ENCODE results near the gene GGT5. TPM values are rescaled to one million over a fixed set of nuclear protein-coding genes. Genes with fewer than 3 reads are reported as not detected.
"Not testable (repeated sequence)": the region's sequence is repeated elsewhere in the genome, so short reads cannot be mapped to it uniquely, and the experiment has no call there.

GGT5 gene
- total RNA-seq, 1 donor = 0.31 TPM

DNA sequence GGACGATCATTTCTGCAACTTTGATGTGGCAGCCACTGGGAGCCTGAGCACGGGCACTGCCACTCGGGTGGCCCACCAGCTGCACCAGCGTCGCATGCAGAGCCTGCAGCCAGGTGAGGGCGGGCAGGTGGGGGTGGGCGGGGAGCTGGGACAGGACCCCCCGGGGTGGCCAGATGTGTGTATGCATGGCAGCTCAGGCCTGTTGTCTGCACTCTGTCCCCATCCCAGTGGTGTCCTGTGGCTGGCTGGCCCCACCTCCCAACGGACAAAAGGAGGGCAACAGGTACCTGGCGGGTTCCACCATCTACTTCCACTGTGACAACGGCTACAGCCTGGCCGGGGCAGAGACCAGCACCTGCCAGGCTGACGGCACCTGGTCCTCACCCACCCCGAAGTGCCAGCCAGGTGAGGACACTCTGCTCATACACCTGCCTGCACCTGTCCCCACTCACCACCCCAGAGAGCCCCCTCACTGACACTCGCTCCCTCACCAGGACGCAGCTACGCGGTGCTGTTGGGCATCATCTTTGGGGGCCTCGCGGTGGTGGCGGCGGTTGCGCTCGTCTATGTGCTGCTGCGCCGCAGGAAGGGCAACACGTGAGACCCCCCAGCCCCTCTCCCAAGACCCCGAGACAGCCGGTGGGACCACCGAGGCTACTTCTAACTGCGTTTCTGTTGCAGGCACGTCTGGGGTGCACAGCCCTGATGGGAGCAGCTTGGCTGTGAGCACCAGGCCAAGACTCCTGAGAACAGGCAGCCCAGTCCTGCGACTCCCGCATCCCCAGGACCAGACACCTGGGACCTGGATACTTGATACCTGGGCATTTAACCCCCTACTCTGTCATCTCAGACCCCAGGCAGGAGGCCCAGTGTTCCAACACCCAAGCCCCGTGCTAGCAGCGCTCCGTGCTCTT lies 56.9 kb downstream of the GGT5 start:
- no peak overlapping the region for H3K4me3 ChIP-seq (ENCODE audit: low read length)
- H3K27me3 ChIP-seq (ENCODE audit: insufficient read depth, low read length) = no peaks in the 10 kb centered on the region
- no peaks in the 10 kb centered on the region for H3K9me3 ChIP-seq (ENCODE audit: low read depth, low read length)
- no peaks in the 10 kb centered on the region for H3K4me1 ChIP-seq (ENCODE audit: insufficient read depth, low read length)

DNA sequence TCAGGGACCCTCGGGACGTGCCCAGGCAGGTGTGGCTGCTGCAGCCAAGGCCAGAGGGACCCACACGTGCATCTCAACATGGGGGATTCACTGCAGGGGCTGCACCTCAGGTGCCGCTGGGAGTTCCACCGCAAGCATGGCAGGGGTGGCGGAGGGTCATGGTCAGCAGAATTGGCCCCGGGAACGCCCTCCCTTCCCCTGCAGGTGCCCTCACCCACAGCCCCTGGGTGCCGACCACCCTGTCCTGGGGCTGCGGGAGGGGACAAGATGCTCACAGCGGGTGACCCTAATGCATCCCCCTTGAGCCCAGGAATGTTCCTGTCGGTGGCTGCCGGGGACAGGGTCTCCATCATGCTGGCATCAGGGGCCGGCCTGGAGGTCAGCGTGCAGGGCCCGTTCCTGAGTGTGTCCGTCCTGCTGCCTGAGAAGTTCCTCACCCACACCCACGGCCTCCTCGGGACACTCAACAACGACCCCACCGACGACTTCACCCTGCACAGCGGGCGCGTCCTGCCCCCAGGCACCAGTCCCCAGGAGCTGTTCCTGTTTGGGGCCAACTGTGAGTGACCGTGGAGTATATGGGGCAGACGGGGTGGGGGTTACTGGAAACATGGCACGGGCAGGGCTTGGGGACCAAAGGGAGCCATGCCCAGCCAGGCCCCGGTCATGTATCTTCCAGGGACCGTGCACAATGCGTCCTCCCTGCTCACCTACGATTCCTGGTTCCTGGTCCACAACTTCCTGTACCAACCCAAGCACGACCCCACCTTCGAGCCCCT lies 57.8 kb downstream of the GGT5 start:
- H3K4me1 ChIP-seq (ENCODE audit: insufficient read depth, low read length) = no peaks in the 10 kb centered on the region
- H3K27me3 ChIP-seq (ENCODE audit: insufficient read depth, low read length) = no peaks in the 10 kb centered on the region
- H3K4me3 ChIP-seq (ENCODE audit: low read length) = no peak overlapping the region
- no peaks in the 10 kb centered on the region for H3K9me3 ChIP-seq (ENCODE audit: low read depth, low read length)

DNA sequence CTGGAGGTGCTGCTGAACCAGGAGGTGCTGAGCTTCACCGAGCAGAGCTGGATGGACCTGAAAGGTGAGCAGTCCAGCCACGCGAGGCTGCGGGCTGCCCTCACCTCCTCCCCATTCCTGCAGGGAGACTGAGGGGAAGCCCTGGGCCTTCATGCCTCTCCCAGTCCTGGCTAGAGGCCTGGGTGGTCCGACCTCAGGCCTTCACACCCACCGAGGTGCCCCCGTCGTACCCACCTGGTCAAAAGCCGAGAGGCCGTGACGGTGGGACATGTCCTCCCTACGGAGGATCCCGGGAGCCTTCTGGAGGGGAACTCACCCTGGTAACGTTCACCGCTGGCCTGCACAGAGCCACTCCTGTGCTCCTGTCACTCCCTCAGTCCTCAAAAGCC lies 58.5 kb downstream of the GGT5 start:
- H3K9me3 ChIP-seq (ENCODE audit: low read depth, low read length) = no peaks in the 10 kb centered on the region
- H3K4me3 ChIP-seq (ENCODE audit: low read length) = no peak overlapping the region

DNA sequence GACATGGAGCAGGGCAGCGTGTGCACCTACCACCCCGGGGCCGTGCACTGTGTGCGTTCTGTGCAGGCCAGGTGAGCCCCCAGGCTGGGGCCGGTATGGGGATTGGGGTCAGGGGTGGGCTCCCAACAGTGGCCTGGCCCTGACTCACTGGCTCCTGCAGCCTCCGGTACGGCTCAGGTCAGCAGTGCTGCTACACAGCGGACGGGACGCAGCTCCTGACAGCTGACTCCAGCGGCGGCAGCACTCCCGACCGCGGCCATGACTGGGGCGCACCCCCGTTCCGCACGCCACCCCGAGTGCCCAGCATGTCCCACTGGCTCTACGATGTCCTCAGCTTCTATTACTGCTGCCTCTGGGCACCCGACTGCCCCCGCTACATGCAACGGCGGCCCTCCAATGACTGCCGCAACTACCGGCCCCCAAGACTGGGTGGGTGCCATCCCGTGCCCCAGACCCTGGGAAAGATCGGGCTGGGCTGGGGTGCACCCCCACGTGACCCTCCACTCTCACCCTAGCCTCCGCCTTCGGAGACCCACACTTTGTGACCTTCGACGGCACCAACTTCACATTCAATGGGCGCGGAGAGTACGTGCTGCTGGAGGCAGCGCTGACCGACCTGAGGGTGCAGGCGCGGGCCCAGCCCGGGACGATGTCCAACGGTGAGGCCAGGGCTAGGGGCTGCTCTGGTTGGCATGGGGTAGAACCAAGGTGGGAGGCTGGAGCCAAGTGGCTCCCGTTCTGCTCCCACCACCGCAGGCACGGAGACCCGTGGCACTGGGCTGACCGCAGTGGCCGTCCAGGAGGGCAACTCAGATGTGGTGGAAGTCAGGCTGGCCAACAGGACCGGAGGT lies 59.2 kb downstream of the GGT5 start:
- H3K4me1 ChIP-seq (ENCODE audit: insufficient read depth, low read length) = no peaks in the 10 kb centered on the region
- no peak overlapping the region for H3K4me3 ChIP-seq (ENCODE audit: low read length)
- no peaks in the 10 kb centered on the region for H3K27me3 ChIP-seq (ENCODE audit: insufficient read depth, low read length)
- no peaks in the 10 kb centered on the region for H3K9me3 ChIP-seq (ENCODE audit: low read depth, low read length)

More for the DNA sequence above, 58.5 kb downstream of the GGT5 start:
- no peaks in the 10 kb centered on the region for H3K27me3 ChIP-seq (ENCODE audit: insufficient read depth, low read length)
- H3K4me1 ChIP-seq (ENCODE audit: insufficient read depth, low read length) = no peaks in the 10 kb centered on the region

DNA sequence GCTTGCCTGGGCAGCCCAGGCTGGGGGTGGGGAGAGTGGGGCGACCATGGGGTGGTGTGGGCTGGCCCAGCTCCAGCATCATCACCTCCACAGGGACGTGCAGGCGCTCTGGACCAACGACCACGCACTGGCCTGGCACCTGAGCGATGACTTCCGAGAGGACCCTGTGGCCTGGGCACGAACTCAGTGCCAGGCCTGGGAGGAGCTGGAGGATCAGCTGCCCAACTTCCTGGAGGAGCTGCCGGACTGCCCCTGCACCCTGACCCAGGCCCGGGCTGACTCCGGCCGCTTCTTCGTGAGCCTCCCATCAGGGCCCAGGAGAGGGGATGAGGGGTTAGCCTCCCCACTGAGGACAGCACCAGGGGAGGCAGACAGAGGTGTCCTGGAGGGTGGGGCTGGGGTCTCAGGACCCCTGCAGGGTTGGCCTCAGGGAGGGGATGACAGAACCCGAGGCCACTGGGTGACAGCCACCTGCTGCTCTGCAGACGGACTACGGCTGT lies 59.8 kb downstream of the GGT5 start:
- no peaks in the 10 kb centered on the region for H3K9me3 ChIP-seq (ENCODE audit: low read depth, low read length)
- no peaks in the 10 kb centered on the region for H3K27me3 ChIP-seq (ENCODE audit: insufficient read depth, low read length)
- no peak overlapping the region for H3K4me3 ChIP-seq (ENCODE audit: low read length)
- H3K4me1 ChIP-seq (ENCODE audit: insufficient read depth, low read length) = no peaks in the 10 kb centered on the region

DNA sequence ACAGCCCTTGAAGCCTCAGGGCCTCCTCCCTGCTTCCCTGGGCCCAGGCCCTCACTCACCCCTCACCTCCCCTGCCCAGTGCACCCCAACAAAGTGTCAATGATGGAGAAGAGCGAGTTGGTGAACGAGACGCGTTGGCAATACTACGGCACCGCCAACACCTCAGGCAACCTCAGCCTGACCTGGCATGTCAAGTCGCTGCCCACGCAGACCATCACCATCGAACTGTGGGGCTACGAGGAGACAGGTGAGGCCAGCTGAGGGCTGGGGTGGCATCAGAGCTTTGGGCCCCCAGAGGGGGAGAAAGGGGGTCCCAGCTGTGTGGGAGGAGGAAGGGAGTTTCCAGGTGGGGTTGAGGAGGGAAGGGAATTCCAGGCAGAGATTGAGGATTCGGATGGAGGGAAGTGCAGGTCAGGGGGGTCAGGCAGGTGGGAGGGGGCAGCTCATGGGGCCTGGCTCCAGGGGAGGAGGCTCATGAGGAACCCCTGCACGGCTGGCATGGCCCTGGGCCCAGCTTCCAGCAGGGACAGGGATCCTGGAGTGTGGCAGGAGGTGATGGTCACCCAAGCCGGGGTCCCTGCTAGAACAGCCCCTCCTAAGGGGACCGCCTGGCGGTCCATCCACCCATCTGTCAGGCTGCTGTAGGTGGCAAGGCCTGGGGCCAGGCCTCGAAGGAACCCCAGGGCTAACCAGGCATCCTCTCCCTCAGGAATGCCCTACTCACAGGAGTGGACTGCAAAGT lies 60.7 kb downstream of the GGT5 start:
- no peaks in the 10 kb centered on the region for H3K27me3 ChIP-seq (ENCODE audit: insufficient read depth, low read length)
- H3K4me3 ChIP-seq (ENCODE audit: low read length) = no peak overlapping the region

DNA sequence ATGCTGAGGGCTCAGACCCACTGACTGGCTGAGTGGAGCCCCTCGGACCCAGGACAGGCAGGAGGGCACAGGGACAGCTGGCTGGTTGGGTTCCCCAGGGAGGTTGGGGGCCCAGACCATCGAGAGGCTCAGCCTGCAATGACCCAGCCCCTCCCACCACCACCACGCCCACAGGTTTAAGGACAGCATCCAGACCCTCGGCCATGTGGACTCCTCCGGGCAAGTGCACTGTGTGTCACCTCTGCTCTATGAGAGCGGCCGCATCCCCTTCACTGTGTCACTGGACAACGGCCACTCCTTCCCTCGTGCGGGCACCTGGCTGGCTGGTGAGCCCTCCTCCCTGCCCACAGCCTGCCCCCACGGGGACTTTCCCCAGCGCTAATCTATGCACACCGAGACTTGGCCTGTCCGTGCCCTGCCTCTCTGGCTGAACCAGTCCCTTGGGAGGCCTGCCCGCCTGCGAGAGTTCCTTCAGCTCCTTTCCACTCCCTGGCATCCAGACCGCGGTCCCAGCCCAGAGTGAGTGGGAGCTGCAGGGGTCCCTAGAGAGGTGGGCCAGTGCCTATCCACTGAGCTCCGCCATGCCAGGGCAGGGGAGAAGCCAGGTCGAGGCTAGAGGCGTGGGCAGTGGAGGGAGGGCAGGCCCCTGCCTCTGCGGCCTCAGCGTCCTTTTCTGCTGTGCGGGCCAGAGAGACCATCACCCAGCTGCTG lies 61.4 kb downstream of the GGT5 start:
- Histone ChIP-seq H3K4me1 (ENCODE audit: insufficient read depth, low read length) (no peaks in the 10 kb centered on the region), H3K9me3 (ENCODE audit: low read depth, low read length) (no peaks in the 10 kb centered on the region), H3K4me3 (ENCODE audit: low read length) (no peak overlapping the region), H3K27me3 (ENCODE audit: insufficient read depth, low read length) (no peaks in the 10 kb centered on the region)

More for the DNA sequence above, 60.7 kb downstream of the GGT5 start:
- Histone ChIP-seq H3K9me3 (ENCODE audit: low read depth, low read length) (no peaks in the 10 kb centered on the region), H3K4me1 (ENCODE audit: insufficient read depth, low read length) (no peaks in the 10 kb centered on the region)

DNA sequence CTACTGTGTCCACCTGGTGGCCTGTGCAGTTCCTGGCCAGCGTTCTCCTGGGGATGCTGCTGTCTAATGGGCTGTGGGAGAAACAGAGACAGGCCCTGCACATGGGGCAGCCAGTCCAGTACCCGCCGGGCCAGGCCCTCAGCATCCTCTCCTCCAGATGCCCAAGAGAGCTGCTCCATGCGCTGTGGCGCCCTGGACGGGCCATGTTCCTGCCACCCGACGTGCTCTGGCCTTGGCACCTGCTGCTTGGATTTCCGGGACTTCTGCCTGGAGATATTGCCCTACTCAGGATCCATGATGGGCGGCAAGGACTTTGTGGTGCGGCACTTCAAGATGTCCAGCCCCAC lies 62.0 kb downstream of the GGT5 start:
- not testable (repeated sequence) for H3K4me3 ChIP-seq (ENCODE audit: low read length); H3K9me3 ChIP-seq (ENCODE audit: low read depth, low read length); H3K4me1 ChIP-seq (ENCODE audit: insufficient read depth, low read length); H3K27me3 ChIP-seq (ENCODE audit: insufficient read depth, low read length)

DNA sequence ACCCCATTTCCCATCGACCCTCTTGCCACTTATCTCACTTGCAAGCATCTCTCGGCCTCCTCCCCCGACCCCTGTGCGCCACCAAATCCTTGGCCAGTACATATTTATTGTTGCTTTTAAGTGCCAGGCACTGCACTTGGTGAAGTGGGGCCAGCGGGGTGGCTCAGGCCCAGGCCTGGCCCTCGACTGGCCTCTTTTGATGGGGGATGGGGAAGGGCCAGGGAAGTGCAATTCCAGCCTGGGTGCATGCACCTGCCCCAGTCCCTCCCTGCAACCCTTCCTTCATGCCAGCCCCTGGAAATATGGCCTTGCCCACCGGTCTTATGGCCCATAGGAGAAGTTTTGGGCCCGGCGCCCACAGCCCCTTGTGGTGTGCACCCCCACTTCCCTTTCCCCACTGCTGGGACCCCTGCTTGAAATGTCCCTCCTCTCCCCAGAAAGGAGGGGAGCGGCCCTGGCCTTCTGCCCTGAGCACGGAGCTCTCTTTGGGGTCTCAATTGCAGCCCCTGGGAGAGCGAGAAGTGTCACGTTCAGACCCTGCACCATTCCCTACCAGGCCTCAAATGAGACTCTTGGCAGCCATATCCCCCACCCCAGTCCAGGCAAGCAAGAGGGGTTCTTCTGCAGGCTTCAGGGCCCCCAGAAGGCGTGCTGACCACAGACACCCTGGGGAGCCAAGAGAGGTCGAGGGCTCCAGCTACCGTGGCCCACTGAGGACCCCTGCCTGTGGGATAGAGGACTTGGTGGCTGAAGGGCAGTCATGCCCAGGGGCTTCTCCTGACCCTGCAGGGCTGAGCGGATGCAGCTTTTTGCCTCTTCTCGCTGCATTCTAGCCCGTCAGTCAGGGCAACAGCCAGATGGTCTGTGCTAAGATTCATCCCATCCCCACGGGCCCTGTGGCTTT lies 62.6 kb downstream of the GGT5 start:
- no peaks in the 10 kb centered on the region for H3K9me3 ChIP-seq (ENCODE audit: low read depth, low read length)
- H3K27me3 ChIP-seq (ENCODE audit: insufficient read depth, low read length) = no peaks in the 10 kb centered on the region
- H3K4me3 ChIP-seq (ENCODE audit: low read length) = no peak overlapping the region

DNA sequence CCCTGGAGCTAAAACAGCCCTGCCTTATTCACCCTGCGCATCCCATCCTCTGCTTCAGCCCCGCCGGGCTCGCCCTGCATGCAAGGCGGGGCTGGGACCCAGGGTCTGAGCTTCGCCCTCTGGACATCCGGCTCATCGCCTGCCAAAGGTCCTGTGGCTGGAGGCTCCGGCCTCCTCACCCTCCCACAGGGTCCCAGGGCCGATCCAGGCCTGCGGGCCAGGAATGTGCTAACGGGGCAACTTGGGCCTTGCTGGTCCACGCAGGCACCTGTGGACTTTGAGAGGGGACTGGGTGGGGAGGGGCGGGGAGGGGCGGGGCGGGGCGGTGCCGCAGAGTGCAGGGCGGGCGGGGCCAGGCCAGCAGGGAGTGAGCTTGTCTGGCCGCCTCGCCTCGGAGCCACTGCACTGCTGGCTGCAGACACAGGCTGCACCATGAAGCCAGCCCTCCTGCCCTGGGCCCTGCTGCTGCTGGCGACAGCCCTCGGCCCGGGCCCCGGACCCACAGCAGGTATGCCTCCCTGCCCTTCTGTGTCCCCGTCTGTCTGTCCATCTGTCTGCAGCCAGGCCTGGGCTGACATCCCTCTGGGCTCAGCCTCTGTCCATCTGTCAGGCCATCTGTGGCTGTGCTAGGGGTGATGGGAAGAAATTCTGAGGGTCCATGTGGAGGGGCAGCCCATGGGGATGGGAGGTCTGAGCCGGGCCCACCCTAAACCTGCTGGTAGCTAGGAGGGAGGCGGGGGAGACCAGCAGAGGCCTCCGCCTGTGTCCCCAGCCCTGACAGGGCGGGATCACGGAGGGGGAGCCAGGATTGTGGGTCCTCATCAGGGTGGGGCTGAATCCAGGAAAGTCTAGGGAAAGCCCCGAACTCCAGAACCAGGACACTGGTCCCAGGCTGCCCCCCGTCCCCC lies 63.5 kb downstream of the GGT5 start, which contains the start of gene SUSD2:
SUSD2 (plus strand) TSS at position 400 of the 908 bp plus-strand sequence; CDS start at position 433, 33 bp downstream.
- H3K4me1 ChIP-seq (ENCODE audit: insufficient read depth, low read length) = no peaks in the 10 kb centered on the region
- no peaks in the 10 kb centered on the region for H3K27me3 ChIP-seq (ENCODE audit: insufficient read depth, low read length)

More for the DNA sequence above, 62.6 kb downstream of the GGT5 start:
- H3K4me1 ChIP-seq (ENCODE audit: insufficient read depth, low read length) = no peaks in the 10 kb centered on the region

DNA sequence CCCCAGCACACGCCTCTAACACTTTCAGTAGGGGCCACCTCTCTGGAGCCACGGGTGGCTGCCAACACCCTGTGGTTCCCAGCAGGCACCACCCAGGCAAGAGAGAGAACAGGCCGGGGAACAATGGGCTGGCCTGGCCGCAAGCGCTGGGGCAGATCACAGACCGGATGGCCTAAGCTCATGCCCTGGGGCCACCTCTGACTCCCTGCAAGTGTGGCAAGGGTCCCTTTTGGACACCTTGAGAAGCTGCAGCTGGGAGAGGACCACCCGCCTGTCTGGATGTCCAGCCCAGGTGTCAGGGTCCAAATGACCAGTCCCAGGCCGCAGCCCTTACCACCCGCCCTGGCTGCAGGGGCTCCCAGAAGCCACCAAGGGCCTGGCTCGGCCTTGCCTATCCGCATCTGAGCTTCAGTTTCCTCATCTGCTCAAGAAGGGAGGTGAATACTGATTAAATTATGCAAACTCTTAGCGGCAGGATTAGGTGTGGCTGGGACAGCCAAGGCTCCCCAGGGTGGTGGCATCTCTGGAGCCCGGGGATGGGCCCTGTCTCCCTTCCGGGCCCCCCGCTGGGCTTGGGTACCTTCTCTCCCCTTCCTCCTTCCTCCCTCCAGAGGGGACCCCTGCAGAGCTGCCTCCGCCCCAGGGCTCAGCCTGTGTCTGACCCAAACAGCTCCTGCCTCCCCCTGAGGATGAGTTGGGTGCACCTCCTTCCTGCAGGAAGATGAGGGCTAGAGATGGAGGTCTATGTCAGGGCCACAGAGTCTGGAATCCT lies 64.4 kb downstream of the GGT5 start:
- H3K4me1 ChIP-seq (ENCODE audit: insufficient read depth, low read length) = no peaks in the 10 kb centered on the region
- no peak overlapping the region for H3K4me3 ChIP-seq (ENCODE audit: low read length)
- H3K27me3 ChIP-seq (ENCODE audit: insufficient read depth, low read length) = no peaks in the 10 kb centered on the region
- no peaks in the 10 kb centered on the region for H3K9me3 ChIP-seq (ENCODE audit: low read depth, low read length)

More for the DNA sequence above, 63.5 kb downstream of the GGT5 start, which contains the start of gene SUSD2:
- no peak within 1 kb of the TSS for H3K4me3 ChIP-seq (ENCODE audit: low read length)
- H3K9me3 ChIP-seq (ENCODE audit: low read depth, low read length) = no peaks in the 10 kb centered on the region

Measured in mononuclear cell (primary cell).